Stomach (tissue), 9 donors: ENCODE data around the gene FCN1. TPM values are rescaled to one million over a fixed set of nuclear protein-coding genes. Genes with fewer than 3 reads are reported as not detected.

Source experiments
- DNase-seq, 2 donors: peaks; one replicate each; pipeline versions ENCODE4 v3.0.0 to v3.0.0-alpha.2; 2013 to 2019
- H3K27ac ChIP-seq, 5 donors: fragments of 200-600 bp in 4 of 5; sonication (generic) in 4 of 5; one replicate each; pipeline ENCODE4 v1.5.1; 2013 to 2019; ENCODE audit warnings: mild to moderate bottlenecking in 1 of 5, moderate library complexity in 1 of 5
- H3K27me3 ChIP-seq, 3 donors: fragments of 200-600 bp; sonication (generic); one replicate each; pipeline ENCODE4 v1.5.1; 2017 to 2019; ENCODE audit warnings: mixed run types in 1 of 3
- H3K36me3 ChIP-seq, 4 donors: fragments of 200-600 bp; sonication (generic); 1 replicate in 3 of 4; 2 replicates in 1 of 4; pipeline ENCODE4 v1.5.1; 2016 to 2019
- H3K4me1 ChIP-seq, 4 donors: fragments of 200-600 bp; sonication (generic); one replicate each; pipeline ENCODE4 v1.5.1; 2016 to 2019
- H3K4me3 ChIP-seq, 4 donors: fragments of 200-600 bp; sonication (generic) in 3 of 4; one replicate each; pipeline ENCODE4 v1.5.1; 2016 to 2019; ENCODE audit warnings: mild to moderate bottlenecking in 1 of 4
- H3K9me3 ChIP-seq, 4 donors: fragments of 200-600 bp; sonication (generic); one replicate each; pipeline ENCODE4 v1.5.1; 2016 to 2019
- CTCF ChIP-seq, 7 experiments: fragments of 450-650 bp in 4 of 7; fragments of 200-600 bp in 3 of 7; sonication (generic) in 3 of 7; IDR thresholded peaks; one replicate each; pipeline ENCODE4 v1.5.1; 2016 to 2019; ENCODE audit warnings: antibody characterized with exemption in 7 of 7, control low read depth in 2 of 7, mild to moderate bottlenecking in 1 of 7
- EP300 ChIP-seq: sonication (generic); formaldehyde crosslinking; IDR thresholded peaks from one replicate; pipeline ENCODE4 v1.6.1; 2017; ENCODE audit warnings: antibody characterized with exemption
- POLR2A ChIP-seq, 4 donors: fragments of 450-650 bp; IDR thresholded peaks; one replicate each; pipeline ENCODE4 v1.6.1; 2016; ENCODE audit warnings: antibody characterized with exemption in 4 of 4, control low read depth in 2 of 4, mild to moderate bottlenecking in 1 of 4, moderate library complexity in 1 of 4
- POLR2AphosphoS5 ChIP-seq, 3 donors: sonication (generic); formaldehyde crosslinking; IDR thresholded peaks; one replicate each; pipeline ENCODE4 v1.6.1; 2016; ENCODE audit warnings: antibody characterized with exemption in 3 of 3
- WGBS, 5 donors: extraction: QIAGEN DNeasy Blood & Tissue Kit in 3 of 5; methylation state at CpG; one replicate each; pipeline versions ENCODE4 v1.1.5 to v1.1.7; 2013 to 2018; 5-methylcytosine and 5-hydroxymethylcytosine counted together
- intact Hi-C: fragments of 100-400 bp; cut with DNase I; formaldehyde crosslinking; loops from one replicate; pipeline ENCODE4 v1.15.1; 2023; ENCODE audit warnings: low total_unique reads
- polyA plus RNA-seq, 3 donors: library from polyadenylated mRNA; stranded (reverse); fragments of 200-250 nt; gene quantifications; one replicate each; pipeline ENCODE4 v1.2.3, GENCODE V29; 2013
- total RNA-seq, 5 donors: library from RNA; depleted of rRNA; stranded (reverse); fragments of >200 nt; gene quantifications; one replicate each; pipeline versions ENCODE4 v1.1.0 to v1.2.3, GENCODE V29; 2014 to 2016
- donor health status: healthy with polysubstance abuse.
- donor health status: Bipolar disorder and iron deficiency.
- donor health status: healthy.

The FCN1 gene
- total and polyA plus RNA-seq, 8 donors, result 0.38 to 2.8 (median 1.7) TPM; not detected in 4

GRCh38 chr9:134879664-134880483 lies 37.8 kb downstream of the FCN1 start:
- Histone ChIP-seq H3K4me1 (no peaks in the 10 kb centered on the region), H3K9me3 (no peaks in the 10 kb centered on the region), H3K36me3 (no peaks in the 10 kb centered on the region), H3K27me3 (peaks cover 0 to 31% (median 0%) of the 10 kb centered on the region in 3 donors), H3K4me3 (no peak overlapping the region), H3K27ac (no peak overlapping the region)
- no peak for DNase-seq
- 84 to 88% (median 87%) methylated on average over 12 to 13 of the region's 13 CpGs for WGBS, 5 donors
- no peak for TF ChIP-seq POLR2A (IDR thresholded peaks at IDR 0.05)
- no peak for TF ChIP-seq CTCF (IDR thresholded peaks at IDR 0.05)
- TF ChIP-seq POLR2AphosphoS5 (IDR thresholded peaks at IDR 0.05), result no peak
- no peak for TF ChIP-seq EP300
- intact Hi-C loops, result no loop called here

GRCh38 chr9:134877541-134877940 lies 40.2 kb downstream of the FCN1 start:
- no peaks in the 10 kb centered on the region for H3K36me3 ChIP-seq
- H3K27ac ChIP-seq, result no peak overlapping the region
- no peak overlapping the region for H3K4me3 ChIP-seq
- no peak for TF ChIP-seq POLR2AphosphoS5 (IDR thresholded peaks at IDR 0.05)
- TF ChIP-seq POLR2A (IDR thresholded peaks at IDR 0.05), result no peak
- no peak for TF ChIP-seq CTCF (IDR thresholded peaks at IDR 0.05)
- no peak for TF ChIP-seq EP300
- H3K9me3 ChIP-seq, result no peaks in the 10 kb centered on the region
- peaks cover 0 to 20% (median 0%) of the 10 kb centered on the region in 3 donors for H3K27me3 ChIP-seq
- intact Hi-C loops, result no loop called here
- no peaks in the 10 kb centered on the region for H3K4me1 ChIP-seq
- 80 to 89% (median 85%) methylated on average over 4 of the region's 4 CpGs for WGBS, 5 donors
- no peak for DNase-seq

GRCh38 chr9:134875371-134875770 lies 42.3 kb downstream of the FCN1 start:
- no peaks in the 10 kb centered on the region for H3K36me3 ChIP-seq
- intact Hi-C loops, result no loop called here
- TF ChIP-seq POLR2A (IDR thresholded peaks at IDR 0.05), result no peak
- TF ChIP-seq EP300, result no peak
- no peak for TF ChIP-seq POLR2AphosphoS5 (IDR thresholded peaks at IDR 0.05)
- TF ChIP-seq CTCF (IDR thresholded peaks at IDR 0.05), result no peak
- no peak overlapping the region for H3K27ac ChIP-seq
- H3K4me1 ChIP-seq, result no peaks in the 10 kb centered on the region
- H3K4me3 ChIP-seq, result no peak overlapping the region
- H3K9me3 ChIP-seq, result no peaks in the 10 kb centered on the region
- DNase-seq, result no peak
- H3K27me3 ChIP-seq, result peaks cover 0 to 13% (median 0%) of the 10 kb centered on the region in 3 donors
- 62 to 100% (median 69%) methylated on average over 1 of the region's 1 CpG for WGBS, 5 donors

GRCh38 chr9:134872482-134873231 lies 45.1 kb downstream of the FCN1 start:
- DNase-seq, result no peak
- WGBS, 5 donors, result 79 to 84% (median 83%) methylated on average over 24 of the region's 24 CpGs
- Histone ChIP-seq H3K4me3 (no peak overlapping the region), H3K27ac (no peak overlapping the region), H3K9me3 (no peaks in the 10 kb centered on the region), H3K36me3 (no peaks in the 10 kb centered on the region), H3K4me1 (no peaks in the 10 kb centered on the region), H3K27me3 (peaks cover 0 to 20% (median 0%) of the 10 kb centered on the region in 3 donors)
- intact Hi-C loops, result no loop called here
- TF ChIP-seq POLR2AphosphoS5 (IDR thresholded peaks at IDR 0.05), result no peak
- no peak for TF ChIP-seq POLR2A (IDR thresholded peaks at IDR 0.05)
- no peak for TF ChIP-seq CTCF (IDR thresholded peaks at IDR 0.05)
- no peak for TF ChIP-seq EP300
